ENCODE measurements around the gene UVSSA. TPM values are rescaled to one million over a fixed set of nuclear protein-coding genes. Genes with fewer than 3 reads are reported as not detected.
"Not testable (repeated sequence)": the region's sequence is repeated elsewhere in the genome, so short reads cannot be mapped to it uniquely, and the experiment has no call there.

UVSSA gene
- total and polyA plus RNA-seq, 2 donors (not counting 1 experiment from before 2014, with no cell fraction given), result 34.6 to 40.5 TPM

- no peak for TF ChIP-seq CTCF (IDR thresholded peaks at IDR 0.05)
- no peak for TF ChIP-seq EZH2 (IDR thresholded peaks at IDR 0.05; ENCODE audit: borderline replicate concordance, insufficient read depth, low read depth, low read length, poor library complexity, severe bottlenecking)
- Histone ChIP-seq H4K20me1 (ENCODE audit: control insufficient read depth, insufficient read depth, low read length, poor library complexity, severe bottlenecking) (no peaks in the 10 kb centered on the region), H3K27me3 (replicated peaks in 1 of 4; ENCODE audit: control extremely low read depth in 1 of 4, control insufficient read depth in 3 of 4, insufficient read depth in 4 of 4, low read length in 3 of 4) (peaks cover 0 to 5% (median 2%) of the 10 kb centered on the region in 4 experiments), H3K4me1 (ENCODE audit: control insufficient read depth in 2 of 2, insufficient read depth in 2 of 2, low read length in 2 of 2) (no peaks in the 10 kb centered on the region), H3K9ac (ENCODE audit: low read length) (no peak overlapping the region), H3K4me2 (replicated peaks; ENCODE audit: low read depth, low read length, poor library complexity, severe bottlenecking) (no peak overlapping the region), H3K36me3 (replicated peaks in 1 of 2; ENCODE audit: control extremely low read depth in 1 of 2, control insufficient read depth in 1 of 2, extremely low read depth in 1 of 2, insufficient read depth in 2 of 2, low read length in 1 of 2) (no peaks in the 10 kb centered on the region), H3K79me2 (ENCODE audit: control insufficient read depth, insufficient read depth, low read length) (no peaks in the 10 kb centered on the region), H2AFZ (ENCODE audit: insufficient read depth, low read depth, low read length, poor library complexity, severe bottlenecking) (no peak overlapping the region), H3K27ac (ENCODE audit: low read length in 2 of 2) (no peak overlapping the region), H3K4me3 (ENCODE audit: control extremely low read depth in 1 of 5, extremely low read depth in 1 of 5, insufficient read depth in 1 of 5, low read depth in 2 of 5, low read length in 4 of 5) (no peak overlapping the region), H3K9me3 (ENCODE audit: control extremely low read depth in 1 of 3, control insufficient read depth in 2 of 3, insufficient read depth in 1 of 3, low read length in 2 of 3) (peaks cover 0 to 3% (median 0%) of the 10 kb centered on the region in 3 donors)
- no peak overlapping the region for H3K4me3 Mint-ChIP-seq
- no peak for DNase-seq
- no peaks in the 10 kb centered on the region for H3K4me1 Mint-ChIP-seq
- POLR2A ChIA-PET, result no interaction called here
- no peak for ATAC-seq (ENCODE audit: low read depth)
- no peaks in the 10 kb centered on the region for H3K9me3 Mint-ChIP-seq (ENCODE audit: insufficient read depth)
- CTCF ChIA-PET, result no interaction called here
- intact Hi-C loops (cut with micrococcal nuclease), result no loop called here
- peaks cover 33% of the 10 kb centered on the region for H3K27me3 Mint-ChIP-seq
- H3K27ac Mint-ChIP-seq, result no peak overlapping the region
- 67% methylated on average over 1 of the region's 2 CpGs for WGBS (ENCODE audit: insufficient coverage)
Measured at GRCh38 chr4:1421657-1422056, 74.6 kb downstream of the UVSSA start.

GRCh38 chr4:1427010-1427409 lies 80.0 kb downstream of the UVSSA start:
- WGBS (ENCODE audit: insufficient coverage), result no CpG with 5 or more reads among the region's 5 CpGs
- Histone ChIP-seq H4K20me1 (ENCODE audit: control insufficient read depth, insufficient read depth, low read length, poor library complexity, severe bottlenecking) (no peaks in the 10 kb centered on the region), H3K27ac (ENCODE audit: low read length in 2 of 2) (no peak overlapping the region), H3K4me2 (replicated peaks; ENCODE audit: low read depth, low read length, poor library complexity, severe bottlenecking) (no peak overlapping the region), H3K36me3 (replicated peaks in 1 of 2; ENCODE audit: control extremely low read depth in 1 of 2, control insufficient read depth in 1 of 2, extremely low read depth in 1 of 2, insufficient read depth in 2 of 2, low read length in 1 of 2) (no peaks in the 10 kb centered on the region), H3K4me3 (ENCODE audit: control extremely low read depth in 1 of 5, extremely low read depth in 1 of 5, insufficient read depth in 1 of 5, low read depth in 2 of 5, low read length in 4 of 5) (no peak overlapping the region), H2AFZ (ENCODE audit: insufficient read depth, low read depth, low read length, poor library complexity, severe bottlenecking) (no peak overlapping the region), H3K9ac (ENCODE audit: low read length) (no peak overlapping the region), H3K4me1 (ENCODE audit: control insufficient read depth in 2 of 2, insufficient read depth in 2 of 2, low read length in 2 of 2) (no peaks in the 10 kb centered on the region), H3K9me3 (ENCODE audit: control extremely low read depth in 1 of 3, control insufficient read depth in 2 of 3, insufficient read depth in 1 of 3, low read length in 2 of 3) (no peaks in the 10 kb centered on the region), H3K79me2 (ENCODE audit: control insufficient read depth, insufficient read depth, low read length) (no peaks in the 10 kb centered on the region), H3K27me3 (replicated peaks in 1 of 4; ENCODE audit: control extremely low read depth in 1 of 4, control insufficient read depth in 3 of 4, insufficient read depth in 4 of 4, low read length in 3 of 4) (peaks cover 0 to 4% (median 0%) of the 10 kb centered on the region in 4 experiments)
- Mint-ChIP-seq H3K4me3 (no peak overlapping the region), H3K27ac (no peak overlapping the region), H3K27me3 (peaks cover 22% of the 10 kb centered on the region), H3K4me1 (no peaks in the 10 kb centered on the region), H3K9me3 (ENCODE audit: insufficient read depth) (no peaks in the 10 kb centered on the region)
- TF ChIP-seq EZH2 (IDR thresholded peaks at IDR 0.05; ENCODE audit: borderline replicate concordance, insufficient read depth, low read depth, low read length, poor library complexity, severe bottlenecking), result no peak
- no peak for TF ChIP-seq CTCF (IDR thresholded peaks at IDR 0.05)
- DNase-seq (no peak), ATAC-seq (ENCODE audit: low read depth) (no peak)
- ChIA-PET POLR2A (no interaction called here), CTCF (no interaction called here)
- intact Hi-C loops (cut with micrococcal nuclease), result no loop called here

DNA sequence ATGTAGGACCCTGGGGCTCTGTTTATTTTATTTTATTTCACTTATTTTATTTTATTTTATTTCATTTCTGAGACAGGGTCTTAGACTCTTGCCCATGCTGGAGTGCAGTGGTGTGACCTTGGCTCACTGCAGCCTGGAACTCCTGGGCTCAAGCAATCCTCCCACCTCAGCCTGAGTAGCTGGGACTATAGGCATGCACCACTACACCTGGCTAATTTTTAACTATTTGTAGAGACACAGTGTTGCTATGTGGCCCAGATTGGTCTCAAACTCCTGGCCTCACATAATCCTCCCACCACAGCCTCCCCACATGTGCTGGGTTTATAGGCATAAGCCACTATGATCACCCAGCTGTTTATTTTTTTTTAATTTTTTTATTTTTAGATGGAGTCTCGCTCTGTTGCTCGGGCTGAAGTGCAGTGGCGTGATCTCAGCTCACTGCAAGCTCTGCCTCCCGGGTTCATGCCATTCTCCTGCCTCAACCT lies 96.7 kb downstream of the UVSSA start:
- H3K79me2 ChIP-seq (ENCODE audit: control insufficient read depth, insufficient read depth, low read length); H3K27ac Mint-ChIP-seq; H2AFZ ChIP-seq (ENCODE audit: insufficient read depth, low read depth, low read length, poor library complexity, severe bottlenecking); H4K20me1 ChIP-seq (ENCODE audit: control insufficient read depth, insufficient read depth, low read length, poor library complexity, severe bottlenecking); H3K36me3 ChIP-seq (replicated peaks in 1 of 2; ENCODE audit: control extremely low read depth in 1 of 2, control insufficient read depth in 1 of 2, extremely low read depth in 1 of 2, insufficient read depth in 2 of 2, low read length in 1 of 2); H3K27me3 Mint-ChIP-seq; H3K4me3 ChIP-seq (ENCODE audit: control extremely low read depth in 1 of 5, extremely low read depth in 1 of 5, insufficient read depth in 1 of 5, low read depth in 2 of 5, low read length in 4 of 5); H3K4me1 Mint-ChIP-seq; H3K4me3 Mint-ChIP-seq; CTCF ChIA-PET; H3K27ac ChIP-seq (ENCODE audit: low read length in 2 of 2); H3K27me3 ChIP-seq (replicated peaks in 1 of 4; ENCODE audit: control extremely low read depth in 1 of 4, control insufficient read depth in 3 of 4, insufficient read depth in 4 of 4, low read length in 3 of 4); H3K4me1 ChIP-seq (ENCODE audit: control insufficient read depth in 2 of 2, insufficient read depth in 2 of 2, low read length in 2 of 2); H3K9me3 Mint-ChIP-seq (ENCODE audit: insufficient read depth); H3K9me3 ChIP-seq (ENCODE audit: control extremely low read depth in 1 of 3, control insufficient read depth in 2 of 3, insufficient read depth in 1 of 3, low read length in 2 of 3); intact Hi-C loops (cut with micrococcal nuclease); H3K9ac ChIP-seq (ENCODE audit: low read length); POLR2A ChIA-PET; H3K4me2 ChIP-seq (replicated peaks; ENCODE audit: low read depth, low read length, poor library complexity, severe bottlenecking); DNase-seq; ATAC-seq (ENCODE audit: low read depth): not testable (repeated sequence)
- 95% methylated on average over 4 of the region's 4 CpGs for WGBS (ENCODE audit: insufficient coverage)

Measured in B cell (primary cell).